Lower lobe of right lung (tissue), 2 donors: ENCODE results near the gene COPG1. TPM values are rescaled to one million over a fixed set of nuclear protein-coding genes. Genes with fewer than 3 reads are reported as not detected.
A peak's percentile ranks its signal among the peaks of the same experiment; 100 is the strongest.

Experiments used
- ATAC-seq, 2 donors: fragments of 200-7000 bp; cut with Tn5 transposase; one replicate each; pipeline ENCODE4 v1.9.1; 2020 to 2022; ENCODE audit warnings: mild to moderate bottlenecking in 2 of 2, moderate library complexity in 2 of 2
- DNase-seq: peaks from one replicate; pipeline ENCODE4 v3.0.0-alpha.2; 2020
- H3K27ac ChIP-seq: fragments of 200-600 bp; one replicate; pipeline ENCODE4 v1.8.0; 2022
- H3K27me3 ChIP-seq: fragments of 200-600 bp; one replicate; pipeline ENCODE4 v1.8.0; 2022; ENCODE audit warnings: low read depth
- H3K36me3 ChIP-seq: fragments of 200-600 bp; one replicate; pipeline ENCODE4 v1.8.0; 2022; ENCODE audit warnings: mild to moderate bottlenecking
- H3K4me1 ChIP-seq: fragments of 200-600 bp; one replicate; pipeline ENCODE4 v1.8.0; 2022
- H3K4me3 ChIP-seq: fragments of 200-600 bp; one replicate; pipeline ENCODE4 v1.8.0; 2022; ENCODE audit warnings: mild to moderate bottlenecking
- H3K9me3 ChIP-seq: fragments of 200-600 bp; one replicate; pipeline ENCODE4 v1.8.0; 2022
- intact Hi-C: fragments of 100-400 bp; cut with DNase I; formaldehyde crosslinking; loops from one replicate; pipeline ENCODE4 v1.11.0; 2022
- total RNA-seq: library from RNA; stranded (reverse); fragmentation: NEBNext Ultra II Directional; extraction: Animal tissue kit (Norgen Biotek cat#: 25700); gene quantifications from one replicate; pipeline ENCODE4 v1.2.1, GENCODE V29; 2021
- TF ChIP-seq, protein P1 (sequence below): fragments of 200-600 bp; IDR thresholded peaks from one replicate; pipeline ENCODE4 v1.8.0; 2022; ENCODE audit warnings: antibody characterized with exemption, mild to moderate bottlenecking
- donor health status: DM: no; HTN: yes; CAD: no; lungs with severe emphysema.

COPG1 gene
- total RNA-seq, 1 donor from 2014 or later, result 150 TPM

DNA sequence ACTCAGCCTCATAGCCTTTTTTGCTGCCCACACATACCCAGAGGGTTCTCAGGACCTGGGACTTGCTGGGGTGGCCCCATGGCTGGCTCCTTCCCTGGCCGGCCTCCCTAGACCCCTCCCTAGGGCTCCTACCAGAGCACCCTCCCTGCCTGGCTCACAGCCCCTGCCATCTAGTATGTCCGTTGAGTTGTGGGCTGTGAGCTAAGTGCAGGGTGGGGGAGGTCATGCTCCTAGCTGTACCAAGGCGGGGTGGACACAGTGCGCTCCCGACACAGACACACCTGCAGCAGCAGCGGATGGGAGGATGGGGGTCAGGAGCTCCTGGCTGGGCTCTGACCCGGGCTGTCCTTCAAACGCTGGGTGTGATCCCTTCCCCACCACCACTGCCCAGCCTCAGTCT is 70.9 kb downstream of the COPG1 start:
- ATAC-seq (no peak), DNase-seq (no peak)
- Histone ChIP-seq H3K9me3 (no peaks in the 10 kb centered on the region), H3K4me3 (no peak overlapping the region), H3K4me1 (peaks cover 15% of the 10 kb centered on the region), H3K27ac (no peak overlapping the region), H3K27me3 (no peaks in the 10 kb centered on the region), H3K36me3 (no peaks in the 10 kb centered on the region)
- TF ChIP-seq, protein P1, sequence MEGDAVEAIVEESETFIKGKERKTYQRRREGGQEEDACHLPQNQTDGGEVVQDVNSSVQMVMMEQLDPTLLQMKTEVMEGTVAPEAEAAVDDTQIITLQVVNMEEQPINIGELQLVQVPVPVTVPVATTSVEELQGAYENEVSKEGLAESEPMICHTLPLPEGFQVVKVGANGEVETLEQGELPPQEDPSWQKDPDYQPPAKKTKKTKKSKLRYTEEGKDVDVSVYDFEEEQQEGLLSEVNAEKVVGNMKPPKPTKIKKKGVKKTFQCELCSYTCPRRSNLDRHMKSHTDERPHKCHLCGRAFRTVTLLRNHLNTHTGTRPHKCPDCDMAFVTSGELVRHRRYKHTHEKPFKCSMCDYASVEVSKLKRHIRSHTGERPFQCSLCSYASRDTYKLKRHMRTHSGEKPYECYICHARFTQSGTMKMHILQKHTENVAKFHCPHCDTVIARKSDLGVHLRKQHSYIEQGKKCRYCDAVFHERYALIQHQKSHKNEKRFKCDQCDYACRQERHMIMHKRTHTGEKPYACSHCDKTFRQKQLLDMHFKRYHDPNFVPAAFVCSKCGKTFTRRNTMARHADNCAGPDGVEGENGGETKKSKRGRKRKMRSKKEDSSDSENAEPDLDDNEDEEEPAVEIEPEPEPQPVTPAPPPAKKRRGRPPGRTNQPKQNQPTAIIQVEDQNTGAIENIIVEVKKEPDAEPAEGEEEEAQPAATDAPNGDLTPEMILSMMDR, result no peak
- intact Hi-C loops, result no loop called here

DNA sequence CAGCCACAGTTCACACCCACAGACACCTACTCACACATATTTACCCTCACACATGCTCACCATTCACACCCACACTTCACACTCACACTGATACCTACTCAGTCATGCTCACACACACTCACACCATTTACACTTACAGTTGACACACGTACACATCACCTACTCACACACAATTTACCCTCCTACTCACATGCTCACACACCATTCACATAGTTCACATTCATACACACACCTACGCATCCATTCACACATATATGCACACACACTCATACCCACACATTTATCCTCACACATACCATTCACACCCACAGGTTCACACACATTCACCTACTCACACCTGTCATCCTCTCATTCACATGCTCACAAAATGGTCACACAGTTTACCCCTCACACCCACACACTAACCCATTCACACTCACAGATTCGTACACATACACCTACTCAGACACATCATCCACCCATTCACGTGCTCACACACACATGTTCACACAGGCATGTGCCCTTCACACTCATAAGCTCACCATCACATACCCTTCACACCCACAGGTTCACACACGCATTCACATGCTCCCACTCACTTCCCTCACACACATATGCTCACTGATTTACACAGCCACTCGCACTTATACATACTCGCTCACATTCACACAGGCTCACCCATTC is 71.5 kb downstream of the COPG1 start:
- DNase-seq (no peak), ATAC-seq (no peak)
- no peaks in the 10 kb centered on the region for H3K36me3 ChIP-seq
- TF ChIP-seq, protein P1, result no peak
- H3K27ac ChIP-seq, result no peak overlapping the region
- intact Hi-C loops, result no loop called here
- no peak overlapping the region for H3K4me3 ChIP-seq
- peaks cover 15% of the 10 kb centered on the region for H3K4me1 ChIP-seq
- no peaks in the 10 kb centered on the region for H3K9me3 ChIP-seq
- no peaks in the 10 kb centered on the region for H3K27me3 ChIP-seq

DNA sequence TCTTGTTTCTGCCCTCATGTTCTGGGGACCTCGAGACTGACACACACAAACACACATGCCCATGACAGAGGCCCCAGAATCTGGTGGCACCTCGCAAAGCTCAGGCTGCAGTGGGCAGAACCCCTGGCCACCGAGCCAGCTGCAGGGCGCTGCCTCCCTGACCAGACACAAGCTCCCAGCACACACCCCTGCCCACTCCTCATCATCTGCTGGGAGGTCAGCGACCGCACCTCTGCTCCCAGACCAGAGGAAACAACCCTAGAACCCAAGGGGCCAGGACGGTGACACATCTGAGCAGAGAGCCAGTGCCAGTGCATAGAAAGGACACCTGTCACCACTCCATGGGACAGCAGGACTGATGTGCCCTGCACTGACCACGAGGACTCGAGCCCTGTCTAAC is 72.5 kb downstream of the COPG1 start:
- Histone ChIP-seq H3K27me3 (no peaks in the 10 kb centered on the region), H3K4me3 (no peak overlapping the region), H3K9me3 (no peaks in the 10 kb centered on the region), H3K27ac (no peak overlapping the region), H3K36me3 (no peaks in the 10 kb centered on the region), H3K4me1 (peaks cover 11% of the 10 kb centered on the region)
- ATAC-seq (no peak), DNase-seq (no peak)
- TF ChIP-seq, protein P1, result no peak
- intact Hi-C loops, result no loop called here

DNA sequence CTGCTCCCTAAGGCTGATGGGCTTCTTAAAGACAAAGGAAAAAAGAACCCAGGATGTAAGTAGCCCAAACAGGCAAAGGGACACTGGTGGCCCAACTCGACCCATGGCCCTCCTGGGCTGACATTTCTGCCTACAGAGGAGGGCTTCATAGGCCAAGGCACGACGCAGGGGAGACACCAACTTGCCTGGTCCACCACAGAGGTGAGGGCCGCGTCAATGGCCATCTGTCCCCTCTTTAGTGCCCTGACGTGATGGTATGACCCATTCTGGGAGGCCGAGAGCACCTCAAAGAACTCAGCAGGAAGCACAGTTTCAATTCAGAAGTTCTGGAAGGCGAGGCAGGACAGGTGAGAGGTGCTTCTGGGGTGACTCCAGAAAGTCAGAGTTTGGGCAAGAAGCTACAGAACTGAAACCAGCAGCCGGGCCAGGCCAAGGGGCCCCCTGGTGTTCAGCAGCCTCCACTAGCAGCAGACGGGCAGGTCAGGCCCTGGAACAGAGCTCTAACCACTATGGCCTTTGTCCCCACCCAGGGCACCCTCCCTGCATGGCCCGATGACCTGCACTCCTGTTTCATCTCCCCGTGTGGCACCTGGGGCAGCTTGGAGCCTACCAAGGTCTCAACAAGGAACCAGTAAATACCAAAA is 74.4 kb downstream of the COPG1 start:
- TF ChIP-seq, protein P1, result peak; percentile 29
- no peaks in the 10 kb centered on the region for H3K36me3 ChIP-seq
- intact Hi-C loops, result no loop called here
- H3K27me3 ChIP-seq, result no peaks in the 10 kb centered on the region
- ATAC-seq (no peak), DNase-seq (no peak)
- no peak overlapping the region for H3K27ac ChIP-seq
- H3K9me3 ChIP-seq, result no peaks in the 10 kb centered on the region
- no peaks in the 10 kb centered on the region for H3K4me1 ChIP-seq
- H3K4me3 ChIP-seq, result no peak overlapping the region

DNA sequence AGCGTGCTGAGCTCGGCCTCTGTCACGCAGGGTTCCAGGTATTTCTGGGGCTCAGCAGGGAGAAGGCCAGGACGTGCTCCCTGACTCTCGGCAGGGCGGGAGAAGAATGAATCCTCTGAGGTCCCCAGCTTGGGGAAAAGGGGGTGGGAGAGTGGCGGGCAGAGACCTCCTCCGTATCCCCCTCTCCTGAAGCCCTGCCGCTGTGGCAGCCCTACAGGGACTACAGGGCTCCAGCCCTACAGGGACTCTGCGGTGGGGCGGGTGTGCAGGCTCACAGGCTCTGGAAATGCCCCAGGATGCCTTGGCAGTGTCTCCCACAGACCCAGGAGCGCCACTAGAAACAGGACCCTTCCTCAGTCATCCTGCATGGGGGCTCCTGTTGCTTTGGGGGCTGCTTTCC is 75.4 kb downstream of the COPG1 start:
- intact Hi-C loops, result no loop called here
- Histone ChIP-seq H3K9me3 (no peaks in the 10 kb centered on the region), H3K4me3 (no peak overlapping the region), H3K27ac (no peak overlapping the region), H3K36me3 (no peaks in the 10 kb centered on the region), H3K27me3 (no peaks in the 10 kb centered on the region), H3K4me1 (no peaks in the 10 kb centered on the region)
- TF ChIP-seq, protein P1, result no peak
- ATAC-seq, result no peak
- DNase-seq, result no peak
